ENCODE measurements around the gene MACROD2. TPM values are rescaled to one million over a fixed set of nuclear protein-coding genes. Genes with fewer than 3 reads are reported as not detected.

Gene MACROD2
- total RNA-seq, 1 donor from 2014 or later: 1.6 TPM

DNA sequence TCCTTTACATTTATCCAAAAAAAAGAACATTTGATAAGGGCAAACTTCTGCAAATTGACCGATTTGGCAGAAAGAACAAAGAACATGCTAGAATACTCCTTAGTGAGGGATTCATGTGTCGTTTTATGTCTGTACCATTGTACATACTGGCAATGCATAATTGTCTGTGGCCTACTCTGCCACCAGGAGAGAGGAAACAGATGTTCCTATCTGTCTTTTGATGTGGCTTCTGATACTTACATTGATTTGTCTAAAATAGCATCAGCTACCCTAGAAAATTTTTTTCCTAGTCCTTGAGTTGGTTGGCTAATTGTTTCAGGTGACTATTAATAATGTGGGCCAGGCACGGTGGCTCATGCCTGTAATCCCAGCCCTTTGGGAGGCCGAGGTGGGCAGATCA, 1923.8 kb downstream of the MACROD2 start:
- DNase-seq (ENCODE audit: low read depth): no peak
- FAIRE-seq: no peak
- TF ChIP-seq, protein P1, sequence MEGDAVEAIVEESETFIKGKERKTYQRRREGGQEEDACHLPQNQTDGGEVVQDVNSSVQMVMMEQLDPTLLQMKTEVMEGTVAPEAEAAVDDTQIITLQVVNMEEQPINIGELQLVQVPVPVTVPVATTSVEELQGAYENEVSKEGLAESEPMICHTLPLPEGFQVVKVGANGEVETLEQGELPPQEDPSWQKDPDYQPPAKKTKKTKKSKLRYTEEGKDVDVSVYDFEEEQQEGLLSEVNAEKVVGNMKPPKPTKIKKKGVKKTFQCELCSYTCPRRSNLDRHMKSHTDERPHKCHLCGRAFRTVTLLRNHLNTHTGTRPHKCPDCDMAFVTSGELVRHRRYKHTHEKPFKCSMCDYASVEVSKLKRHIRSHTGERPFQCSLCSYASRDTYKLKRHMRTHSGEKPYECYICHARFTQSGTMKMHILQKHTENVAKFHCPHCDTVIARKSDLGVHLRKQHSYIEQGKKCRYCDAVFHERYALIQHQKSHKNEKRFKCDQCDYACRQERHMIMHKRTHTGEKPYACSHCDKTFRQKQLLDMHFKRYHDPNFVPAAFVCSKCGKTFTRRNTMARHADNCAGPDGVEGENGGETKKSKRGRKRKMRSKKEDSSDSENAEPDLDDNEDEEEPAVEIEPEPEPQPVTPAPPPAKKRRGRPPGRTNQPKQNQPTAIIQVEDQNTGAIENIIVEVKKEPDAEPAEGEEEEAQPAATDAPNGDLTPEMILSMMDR (IDR thresholded peaks at IDR 0.05; ENCODE audit: insufficient read depth, low read length, severe bottlenecking): no peak
- Histone ChIP-seq H3K27me3 (ENCODE audit: control insufficient read depth, insufficient read depth, low read length) (no peaks in the 10 kb centered on the region), H3K36me3 (ENCODE audit: control insufficient read depth, insufficient read depth, low read length) (no peaks in the 10 kb centered on the region), H3K4me3 (ENCODE audit: low read depth, low read length) (no peak overlapping the region)

DNA sequence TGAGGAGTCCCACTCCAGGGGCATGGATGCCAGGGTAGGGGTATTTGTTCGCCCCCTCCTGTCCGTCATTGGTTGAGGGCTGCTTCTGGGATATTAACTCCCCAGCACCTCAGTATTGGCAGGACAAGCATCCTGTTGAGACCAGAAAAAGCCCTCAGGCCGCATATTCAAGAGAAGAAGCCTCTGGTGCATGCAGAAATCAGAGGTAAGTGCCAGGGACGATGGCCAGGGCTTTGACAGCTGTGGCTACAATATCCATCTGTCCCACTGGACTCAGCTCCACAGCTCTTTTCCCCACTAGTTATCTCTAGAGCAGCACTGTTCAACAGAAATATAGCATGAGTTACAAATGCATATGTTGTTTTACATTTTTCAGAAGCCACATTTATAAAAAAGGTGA, 1926.6 kb downstream of the MACROD2 start:
- no peak for DNase-seq (ENCODE audit: low read depth)
- no peak for FAIRE-seq
- Histone ChIP-seq H3K36me3 (ENCODE audit: control insufficient read depth, insufficient read depth, low read length) (no peaks in the 10 kb centered on the region), H3K27me3 (ENCODE audit: control insufficient read depth, insufficient read depth, low read length) (no peaks in the 10 kb centered on the region), H3K4me3 (ENCODE audit: low read depth, low read length) (no peak overlapping the region)
- TF ChIP-seq, protein P1 (IDR thresholded peaks at IDR 0.05; ENCODE audit: insufficient read depth, low read length, severe bottlenecking): no peak

DNA sequence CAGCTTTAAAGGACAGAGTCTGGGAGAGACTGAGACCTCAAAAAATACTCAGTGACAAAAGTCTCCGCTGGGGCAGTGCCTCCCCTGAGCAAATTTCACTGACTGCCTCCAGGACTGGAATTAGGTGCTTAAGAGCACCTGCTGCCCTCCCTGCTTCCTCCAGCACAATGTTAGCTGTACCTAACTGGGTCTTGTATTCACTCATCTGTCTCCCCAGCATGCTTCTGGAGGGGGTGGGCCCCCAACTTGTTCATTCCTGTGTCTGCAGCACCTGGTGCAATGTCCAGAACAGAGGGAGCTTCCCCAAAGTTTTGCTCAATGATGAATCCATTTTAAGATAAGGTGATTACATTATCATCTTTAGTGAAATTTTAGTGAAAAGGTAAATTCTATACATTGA, 1927.2 kb downstream of the MACROD2 start:
- TF ChIP-seq, protein P1 (IDR thresholded peaks at IDR 0.05; ENCODE audit: insufficient read depth, low read length, severe bottlenecking): no peak
- no peak for DNase-seq (ENCODE audit: low read depth)
- Histone ChIP-seq H3K36me3 (ENCODE audit: control insufficient read depth, insufficient read depth, low read length) (no peaks in the 10 kb centered on the region), H3K4me3 (ENCODE audit: low read depth, low read length) (no peak overlapping the region), H3K27me3 (ENCODE audit: control insufficient read depth, insufficient read depth, low read length) (no peaks in the 10 kb centered on the region)
- FAIRE-seq: no peak

DNA sequence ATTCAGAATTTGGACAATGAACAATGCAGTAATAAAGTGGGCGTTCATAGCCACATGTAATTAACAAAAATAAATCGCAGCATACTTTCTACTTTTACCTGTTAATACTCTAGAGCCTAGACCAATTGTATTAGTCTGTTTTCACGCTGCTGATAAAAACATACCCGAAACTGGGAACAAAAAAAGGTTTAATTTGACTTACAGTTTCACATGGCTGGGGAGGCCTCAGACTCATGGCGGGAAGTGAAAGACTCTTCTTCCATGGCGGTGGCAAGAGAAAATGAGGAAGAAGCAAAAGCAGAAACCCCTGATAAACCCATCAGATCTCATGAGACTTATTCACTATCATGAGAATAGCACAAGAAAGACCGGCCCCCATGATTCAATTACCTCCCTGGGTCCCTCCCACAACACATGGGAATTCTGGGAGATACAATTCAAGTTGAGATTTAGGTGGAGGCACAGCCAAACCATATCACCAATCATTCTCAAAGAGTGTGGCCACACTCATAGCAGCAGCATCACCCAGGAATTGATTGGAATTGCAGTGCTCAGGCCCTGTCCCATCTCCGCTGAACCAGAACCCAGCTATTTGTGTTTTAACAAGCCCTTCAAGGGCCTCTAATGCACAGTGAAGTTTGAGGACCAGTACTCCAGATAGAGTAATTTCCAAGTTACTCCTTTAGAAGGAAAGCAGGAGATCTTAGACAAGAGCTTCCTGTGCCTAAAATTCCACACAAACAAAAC, 1927.9 kb downstream of the MACROD2 start:
- FAIRE-seq: no peak
- Histone ChIP-seq H3K36me3 (ENCODE audit: control insufficient read depth, insufficient read depth, low read length) (no peaks in the 10 kb centered on the region), H3K4me3 (ENCODE audit: low read depth, low read length) (no peak overlapping the region), H3K27me3 (ENCODE audit: control insufficient read depth, insufficient read depth, low read length) (no peaks in the 10 kb centered on the region)
- DNase-seq (ENCODE audit: low read depth): no peak
- TF ChIP-seq, protein P1 (IDR thresholded peaks at IDR 0.05; ENCODE audit: insufficient read depth, low read length, severe bottlenecking): no peak

DNA sequence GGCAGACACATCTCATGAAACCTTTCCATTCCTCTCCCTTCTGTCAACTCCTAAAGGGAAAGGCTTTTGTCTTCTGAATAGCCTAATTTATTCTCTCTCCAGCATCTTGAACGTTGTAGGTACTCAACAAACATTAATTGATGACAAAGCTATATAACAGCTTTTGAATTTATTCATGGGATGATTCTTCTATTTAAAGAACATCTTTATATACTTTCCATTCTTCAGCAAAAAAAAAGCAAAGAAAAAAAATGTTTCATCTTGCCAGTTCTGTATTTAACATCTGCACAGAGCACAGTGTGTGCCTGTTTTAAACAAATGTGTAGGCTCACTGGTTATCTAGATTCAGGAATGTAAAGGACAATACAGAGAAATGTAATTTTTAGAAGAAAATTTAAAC, 1929.2 kb downstream of the MACROD2 start:
- H3K4me3 ChIP-seq (ENCODE audit: low read depth, low read length): no peak overlapping the region
- TF ChIP-seq, protein P1 (IDR thresholded peaks at IDR 0.05; ENCODE audit: insufficient read depth, low read length, severe bottlenecking): no peak
- no peaks in the 10 kb centered on the region for H3K36me3 ChIP-seq (ENCODE audit: control insufficient read depth, insufficient read depth, low read length)
- FAIRE-seq (no peak), DNase-seq (ENCODE audit: low read depth) (no peak)
- no peaks in the 10 kb centered on the region for H3K27me3 ChIP-seq (ENCODE audit: control insufficient read depth, insufficient read depth, low read length)

DNA sequence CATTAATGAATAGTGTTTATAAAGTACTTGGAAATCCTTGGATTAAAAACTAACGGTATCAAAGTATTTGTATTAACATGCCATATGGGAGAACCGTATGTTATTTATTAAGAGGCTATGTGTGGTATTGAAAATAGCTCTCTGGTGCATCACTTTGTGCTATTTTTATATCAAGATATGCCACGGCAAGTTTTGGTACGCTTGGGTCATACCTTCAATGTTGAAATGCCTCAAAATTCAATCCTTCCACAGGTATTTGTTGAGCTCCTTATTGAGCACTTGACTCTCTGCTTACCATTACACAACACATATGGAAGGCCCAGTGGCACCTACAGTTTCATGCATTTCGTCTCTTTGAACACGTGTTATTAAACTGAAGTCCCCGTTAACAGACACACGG, 1930.1 kb downstream of the MACROD2 start:
- TF ChIP-seq, protein P1 (IDR thresholded peaks at IDR 0.05; ENCODE audit: insufficient read depth, low read length, severe bottlenecking): no peak
- FAIRE-seq (no peak), DNase-seq (ENCODE audit: low read depth) (peak; percentile 51)
- no peaks in the 10 kb centered on the region for H3K27me3 ChIP-seq (ENCODE audit: control insufficient read depth, insufficient read depth, low read length)
- no peaks in the 10 kb centered on the region for H3K36me3 ChIP-seq (ENCODE audit: control insufficient read depth, insufficient read depth, low read length)
- no peak overlapping the region for H3K4me3 ChIP-seq (ENCODE audit: low read depth, low read length)

Data from bronchial epithelial cell (primary cell).